GM12801 (cell line): Measurements from ENCODE around the gene ATOSB.

Experiments used
- CTCF ChIP-seq: IDR thresholded peaks from one replicate; pipeline ENCODE4 v1.5.1; 2011; ENCODE audit warnings: control low read depth; ENCODE audit not compliant: insufficient read length; ENCODE audit errors: extremely low read depth

The ATOSB gene

GRCh38 chr9:35110327-35110761 lies 5.3 kb downstream of the ATOSB start:
- no peak for TF ChIP-seq CTCF

- no peak for TF ChIP-seq CTCF
These were observed 6.6 kb downstream of the ATOSB start for GRCh38 chr9:35108946-35109575.

GRCh38 chr9:35108461-35108860 lies 7.2 kb downstream of the ATOSB start:
- TF ChIP-seq CTCF: no peak

GRCh38 chr9:35107297-35108290 lies 8.1 kb downstream of the ATOSB start:
- TF ChIP-seq CTCF: no peak

GRCh38 chr9:35106343-35106730 lies 9.3 kb downstream of the ATOSB start:
- TF ChIP-seq CTCF: no peak

- no peak for TF ChIP-seq CTCF
These were observed 9.9 kb downstream of the ATOSB start for GRCh38 chr9:35105571-35106342.

GRCh38 chr9:35105126-35105525 lies 10.5 kb downstream of the ATOSB start:
- TF ChIP-seq CTCF: no peak
